Thymus (tissue), 11 donors: ENCODE data around the gene MT1F. TPM values are rescaled to one million over a fixed set of nuclear protein-coding genes. Genes with fewer than 3 reads are reported as not detected.
A peak's percentile ranks its signal among the peaks of the same experiment; 100 is the strongest.
"Not testable (repeated sequence)": the region's sequence is repeated elsewhere in the genome, so short reads cannot be mapped to it uniquely, and the experiment has no call there.

Source experiments
- DNase-seq, 9 donors: peaks; one replicate each; pipeline ENCODE4 v3.0.0-alpha.2; 2013; ENCODE audit warnings: low spot score in 9 of 9, low read depth in 6 of 9, missing footprints in 1 of 9
- H3K27ac ChIP-seq, 2 donors: one replicate each; pipeline ENCODE4 v1.5.1; 2013; ENCODE audit warnings: control low read depth in 1 of 2, low read depth in 1 of 2, low read length in 1 of 2, mild to moderate bottlenecking in 1 of 2, moderate library complexity in 1 of 2
- H3K27me3 ChIP-seq, 2 donors: one replicate each; pipeline ENCODE4 v1.5.1; 2013; ENCODE audit warnings: low read length in 1 of 2; ENCODE audit not compliant: control insufficient read depth in 2 of 2, insufficient read depth in 1 of 2
- H3K36me3 ChIP-seq, 2 donors: one replicate each; pipeline ENCODE4 v1.5.1; 2013; ENCODE audit warnings: low read length in 1 of 2, mild to moderate bottlenecking in 1 of 2, moderate library complexity in 1 of 2; ENCODE audit not compliant: control insufficient read depth in 2 of 2, insufficient read depth in 2 of 2
- H3K4me1 ChIP-seq, 2 donors: one replicate each; pipeline ENCODE4 v1.5.1; 2013; ENCODE audit warnings: low read length in 2 of 2; ENCODE audit not compliant: control insufficient read depth in 2 of 2, insufficient read depth in 2 of 2
- H3K4me3 ChIP-seq, 2 donors: one replicate each; pipeline ENCODE4 v1.5.1; 2013; ENCODE audit warnings: low read length in 2 of 2, control low read depth in 1 of 2, mild to moderate bottlenecking in 1 of 2
- H3K9me3 ChIP-seq, 2 donors: one replicate each; pipeline ENCODE4 v1.5.1; 2013; ENCODE audit warnings: low read length in 1 of 2, mild to moderate bottlenecking in 1 of 2; ENCODE audit not compliant: control insufficient read depth in 2 of 2, insufficient read depth in 1 of 2
- WGBS: extraction: QIAGEN DNeasy Blood & Tissue Kit; methylation state at CpG from one replicate; pipeline ENCODE4 v1.1.7; 2013; 5-methylcytosine and 5-hydroxymethylcytosine counted together
- polyA plus RNA-seq: library from polyadenylated mRNA; stranded (reverse); fragments of 200-250 nt; gene quantifications from one replicate; pipeline ENCODE4 v1.2.3, GENCODE V29; 2013
- total RNA-seq: library from RNA; stranded (reverse); fragments of 120-200 nt; gene quantifications from one replicate; pipeline ENCODE4 v1.2.4, GENCODE V29; 2013
- donor health status: healthy.

The MT1F gene
- total and polyA plus RNA-seq, 2 donors, result 1.5 to 24.6 TPM

- no peaks in the 10 kb centered on the region for H3K9me3 ChIP-seq
- no peak for DNase-seq
- H3K27me3 ChIP-seq, result peaks cover 58 to 99% of the 10 kb centered on the region in 2 donors
- H3K4me3 ChIP-seq, result no peak overlapping the region
- 100% methylated on average over 1 of the region's 1 CpG for WGBS
- no peaks in the 10 kb centered on the region for H3K36me3 ChIP-seq
- H3K4me1 ChIP-seq, result peaks cover 12 to 19% of the 10 kb centered on the region in 2 donors
- H3K27ac ChIP-seq, result no peak overlapping the region
Measured at GRCh38 chr16:56664506-56664905, 6.7 kb downstream of the MT1F start.

DNA sequence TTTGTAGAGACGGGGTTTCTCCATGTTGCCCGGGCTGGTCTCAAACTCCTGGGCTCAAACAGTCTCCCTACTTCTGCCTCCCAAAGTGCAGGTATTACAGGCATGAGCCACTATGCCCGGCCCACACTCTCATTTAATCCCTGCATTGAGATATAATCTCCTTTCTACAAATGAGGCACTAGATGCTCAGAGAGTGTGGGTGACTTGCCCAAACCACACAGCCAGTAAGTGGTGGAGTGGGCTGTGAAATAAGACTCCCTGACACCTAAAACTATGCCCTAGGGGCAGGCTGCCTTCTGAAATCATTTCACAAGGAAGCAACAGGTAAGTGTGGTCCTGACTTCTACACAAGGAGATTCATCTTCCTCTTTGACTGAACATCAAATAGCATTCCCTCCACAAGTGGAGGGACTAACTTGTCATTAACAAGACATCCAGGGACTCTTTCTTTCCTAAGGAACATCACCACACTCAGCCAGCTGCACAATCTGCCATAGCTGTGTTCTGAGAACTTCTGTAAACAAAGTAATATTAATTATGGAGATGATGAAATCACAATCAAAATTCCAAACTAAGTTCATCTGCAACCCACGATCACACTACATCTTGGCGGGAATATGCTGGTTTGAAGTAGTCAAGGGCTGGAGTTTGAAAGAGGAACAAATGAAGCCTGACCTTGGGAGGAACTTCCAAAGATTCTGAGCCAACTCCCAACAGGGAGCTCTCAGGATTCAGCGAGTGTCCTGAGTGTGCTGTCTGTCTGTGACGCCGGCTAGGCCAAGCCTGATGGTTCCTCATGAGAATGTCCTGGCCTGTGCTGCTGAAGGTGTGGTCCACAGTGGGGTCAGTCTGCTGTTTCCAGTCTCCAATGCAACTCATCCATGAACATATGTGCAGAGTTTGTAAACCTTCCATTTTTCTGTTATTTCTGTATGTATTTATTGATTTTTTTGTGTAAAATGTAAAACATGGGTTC, 7.8 kb downstream of the MT1F start:
- not testable (repeated sequence) for H3K9me3 ChIP-seq, H3K36me3 ChIP-seq, DNase-seq, H3K27ac ChIP-seq, H3K4me3 ChIP-seq
- 78% methylated on average over 8 of the region's 8 CpGs for WGBS
- Histone ChIP-seq H3K27me3 (peaks cover 61 to 99% of the 10 kb centered on the region in 2 donors), H3K4me1 (peaks cover 12 to 21% of the 10 kb centered on the region in 2 donors)

DNA sequence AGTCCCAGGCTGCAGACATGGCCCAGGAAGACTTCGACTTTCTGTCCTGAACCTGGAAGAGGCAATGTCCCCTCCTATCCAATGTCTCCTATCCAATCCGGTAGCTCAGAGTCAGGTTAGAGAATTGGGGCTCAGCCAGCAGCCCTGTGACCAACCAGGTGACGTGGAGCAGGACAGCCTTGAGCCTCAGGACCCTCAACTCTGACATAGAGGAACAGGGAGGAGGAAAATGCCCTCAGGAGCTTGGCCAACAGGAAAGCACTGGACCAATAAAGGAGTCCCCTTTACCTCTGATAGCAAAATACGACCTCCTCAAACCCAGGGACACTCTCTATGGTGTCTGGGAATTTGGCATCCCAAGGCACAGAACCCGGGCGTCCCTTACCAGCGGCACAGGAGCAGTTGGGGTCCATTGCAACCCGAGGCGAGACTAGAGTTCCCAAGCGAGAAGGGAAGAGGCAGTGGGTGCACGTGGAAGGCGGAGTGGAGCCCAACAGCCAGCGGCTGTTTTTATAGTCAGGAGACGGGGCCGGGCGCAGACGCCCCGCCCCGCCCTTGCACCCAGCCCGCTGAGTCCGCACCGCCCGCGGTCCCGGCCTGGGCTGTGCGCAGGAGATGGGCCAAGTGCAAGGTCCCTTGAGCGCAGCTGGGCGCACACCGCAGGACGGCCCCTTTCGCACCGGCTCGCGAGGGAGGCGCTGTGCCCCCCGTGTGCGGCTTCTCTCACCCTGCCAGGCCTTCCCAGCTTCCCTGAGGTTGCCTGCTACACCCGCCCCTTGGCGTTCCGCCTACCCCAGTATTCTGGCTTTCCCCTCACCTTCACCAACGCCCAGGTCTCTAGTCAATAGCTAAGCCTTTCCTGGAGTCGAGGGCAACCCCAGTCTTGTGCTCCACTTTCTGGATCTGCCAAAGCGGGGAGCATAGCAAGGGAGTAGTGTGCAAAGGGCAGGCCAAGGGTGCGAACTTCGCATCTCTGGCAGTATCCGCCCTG, 10.1 kb downstream of the MT1F start, which contains the start of gene MT1G:
Gene MT1G (minus strand): TSS at position 485 of the 991 bp plus-strand sequence. CDS start 72 bp downstream, at position 413.
- Histone ChIP-seq H3K4me1 (peaks cover 7 to 12% of the 10 kb centered on the region in 2 donors), H3K27ac (no peak within 1 kb of the TSS), H3K4me3 (peak within 1 kb of the TSS in 1 of 2 donors; percentile 6), H3K9me3 (no peaks in the 10 kb centered on the region), H3K27me3 (peaks cover 71 to 100% of the 10 kb centered on the region in 2 donors), H3K36me3 (no peaks in the 10 kb centered on the region)
- 7% methylated on average over 46 of the region's 46 CpGs for WGBS
- DNase-seq, result peak in 1 of 9 donors; percentile 23

DNA sequence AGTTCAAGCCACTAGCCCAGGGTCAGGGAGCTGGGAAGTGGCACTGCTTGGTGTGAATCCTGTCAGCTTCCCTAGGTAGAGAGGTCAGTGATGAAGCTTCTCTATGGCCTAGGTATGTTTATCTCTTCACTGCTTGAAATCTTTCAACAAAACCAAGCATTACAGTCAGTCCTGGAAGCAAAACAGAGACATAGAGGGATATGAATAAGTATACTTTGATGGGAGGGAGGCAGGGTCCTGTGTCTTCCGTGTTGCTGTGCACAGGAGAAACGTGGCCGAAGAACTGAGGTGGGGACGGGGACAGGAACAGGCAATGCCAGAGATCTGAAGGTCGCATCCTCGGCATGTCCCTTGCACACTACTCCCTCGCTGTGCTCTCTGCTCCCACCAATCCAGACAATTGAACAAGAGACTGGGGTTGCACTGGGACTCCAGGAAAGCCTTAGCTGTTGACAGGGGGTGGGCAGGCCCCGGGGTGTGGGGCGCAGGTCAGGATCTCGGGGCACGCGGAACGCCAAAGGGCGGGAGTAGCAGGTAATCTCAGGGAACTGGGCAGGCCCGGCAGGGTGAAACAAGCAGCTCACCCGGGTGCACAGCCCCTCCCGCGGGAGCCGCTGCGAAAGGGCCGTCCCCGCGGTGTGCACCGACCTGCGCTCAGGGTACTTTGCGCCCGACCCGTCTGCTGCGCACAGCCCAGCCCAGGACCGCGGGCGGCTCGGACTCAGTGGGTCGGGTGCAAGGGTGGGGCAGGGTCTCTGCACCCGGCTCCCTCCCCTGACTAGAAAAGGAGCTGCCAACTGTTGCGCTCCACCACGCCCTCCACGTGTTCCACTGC, 11.5 kb downstream of the MT1F start, which contains the start of gene MT1H:
Gene MT1H (plus strand): TSS at position 810 of the 835 bp plus-strand sequence. CDS start 71 bp downstream, outside the sequence.
- WGBS, result 10% methylated on average over 38 of the region's 38 CpGs
- DNase-seq, result no peak
- Histone ChIP-seq H3K4me1 (peaks cover 6 to 8% of the 10 kb centered on the region in 2 donors), H3K36me3 (no peaks in the 10 kb centered on the region), H3K27me3 (peaks cover 67 to 98% of the 10 kb centered on the region in 2 donors), H3K27ac (no peak within 1 kb of the TSS), H3K4me3 (no peak within 1 kb of the TSS), H3K9me3 (no peaks in the 10 kb centered on the region)

- Histone ChIP-seq H3K4me3 (no peak overlapping the region), H3K27ac (no peak overlapping the region), H3K4me1 (peaks cover 6 to 8% of the 10 kb centered on the region in 2 donors), H3K27me3 (peaks cover 60 to 93% of the 10 kb centered on the region in 2 donors), H3K9me3 (no peaks in the 10 kb centered on the region), H3K36me3 (no peaks in the 10 kb centered on the region)
- no peak for DNase-seq
- WGBS, result 10% methylated on average over 19 of the region's 19 CpGs
Measured at GRCh38 chr16:56669840-56670619, 12.3 kb downstream of the MT1F start.

DNA sequence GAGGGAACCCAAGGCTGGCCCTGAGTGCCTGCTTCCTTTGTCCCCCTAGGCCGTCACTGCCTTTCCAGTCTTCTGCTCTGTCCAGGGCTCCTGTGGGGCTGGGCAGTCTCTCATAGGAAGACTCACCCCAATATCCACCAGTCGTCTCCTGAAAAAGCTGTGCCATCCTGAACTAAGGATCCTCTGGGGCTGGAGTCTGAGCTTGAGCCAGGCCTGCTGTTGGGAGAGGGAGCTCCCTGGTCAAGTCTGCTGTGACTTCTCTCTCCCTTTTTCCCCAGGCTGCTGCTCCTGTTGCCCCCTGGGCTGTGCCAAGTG, 12.8 kb downstream of the MT1F start:
- Histone ChIP-seq H3K4me1 (peaks cover 8 to 10% of the 10 kb centered on the region in 2 donors), H3K36me3 (no peaks in the 10 kb centered on the region), H3K27me3 (peaks cover 60 to 93% of the 10 kb centered on the region in 2 donors), H3K27ac (no peak overlapping the region), H3K9me3 (no peaks in the 10 kb centered on the region), H3K4me3 (no peak overlapping the region)
- no peak for DNase-seq
- 51% methylated on average over 2 of the region's 2 CpGs for WGBS

DNA sequence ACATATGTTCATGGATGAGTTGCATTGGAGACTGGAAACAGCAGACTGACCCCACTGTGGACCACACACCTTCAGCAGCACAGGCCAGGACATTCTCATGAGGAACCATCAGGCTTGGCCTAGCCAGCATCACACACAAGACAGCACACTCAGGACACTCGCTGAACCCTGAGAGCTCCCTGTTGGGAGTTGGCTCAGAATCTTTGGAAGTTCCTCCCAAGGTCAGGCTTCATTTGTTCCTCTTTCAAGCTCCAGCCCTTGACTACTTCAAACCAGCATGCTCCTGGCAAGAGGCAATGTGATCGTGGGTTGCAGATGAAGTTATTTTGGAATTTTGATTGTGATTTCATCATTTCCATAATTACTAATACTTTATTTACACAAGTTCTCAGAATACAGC, 13.9 kb downstream of the MT1F start:
- peaks cover 59 to 93% of the 10 kb centered on the region in 2 donors for H3K27me3 ChIP-seq
- WGBS, result 93% methylated on average over 2 of the region's 2 CpGs

More for the DNA sequence above, 13.9 kb downstream of the MT1F start:
- peaks cover 14 to 19% of the 10 kb centered on the region in 2 donors for H3K4me1 ChIP-seq
- H3K36me3 ChIP-seq, DNase-seq, H3K27ac ChIP-seq, H3K9me3 ChIP-seq, H3K4me3 ChIP-seq: not testable (repeated sequence)
